ENCODE data around the gene TMEFF2.

GRCh38 chr2:192030289-192030688 is 164.4 kb downstream of the TMEFF2 start:
- TF ChIP-seq CTCF (IDR thresholded peaks at IDR 0.05) (no peak), EZH2 (IDR thresholded peaks at IDR 0.05; ENCODE audit: borderline replicate concordance, insufficient read depth, low read depth, low read length, poor library complexity, severe bottlenecking) (no peak)

Measured in B cell (primary cell).